GM18526 (cell line): Measurements from ENCODE around the gene FUT6.

Experiments used
- POLR2A ChIP-seq: IDR thresholded peaks from 3 replicates; pipeline ENCODE4 v1.6.1; 2011; ENCODE audit not compliant: insufficient read length; ENCODE audit errors: extremely low read depth

The FUT6 gene

GRCh38 chr19:5864013-5864720 lies 24.7 kb upstream of the FUT6 start:
- no peak for TF ChIP-seq POLR2A

GRCh38 chr19:5863030-5863665 lies 23.6 kb upstream of the FUT6 start:
- TF ChIP-seq POLR2A: no peak

- TF ChIP-seq POLR2A: no peak
These were observed 17.9 kb upstream of the FUT6 start for GRCh38 chr19:5857203-5858081.

- no peak for TF ChIP-seq POLR2A
These were observed 11.8 kb upstream of the FUT6 start, which contains the start of gene FUT3 for GRCh38 chr19:5851302-5851701. Gene FUT3 (minus strand): TSS chr19:5851449.

- TF ChIP-seq POLR2A: no peak
These were observed 11.3 kb upstream of the FUT6 start for GRCh38 chr19:5850743-5851293.

- TF ChIP-seq POLR2A: no peak
These were observed 10.7 kb upstream of the FUT6 start for GRCh38 chr19:5850189-5850588.

GRCh38 chr19:5844456-5845433 lies 5.2 kb upstream of the FUT6 start:
- TF ChIP-seq POLR2A: no peak

GRCh38 chr19:5843295-5843927 lies 3.9 kb upstream of the FUT6 start:
- no peak for TF ChIP-seq POLR2A

- TF ChIP-seq POLR2A: no peak
These were observed 993 bp downstream of the FUT6 start for GRCh38 chr19:5838353-5839064.

- TF ChIP-seq POLR2A: no peak
These were observed 1.6 kb downstream of the FUT6 start for GRCh38 chr19:5837761-5838352.

GRCh38 chr19:5832527-5833216 lies 6.8 kb downstream of the FUT6 start:
- no peak for TF ChIP-seq POLR2A

- no peak for TF ChIP-seq POLR2A
These were observed 7.4 kb downstream of the FUT6 start for GRCh38 chr19:5832061-5832460.
